NCI-H510A treated with DMSO at 0.1 percent for 48 hours (cell line): Measurements from ENCODE around the gene PAX8.
"Not testable (repeated sequence)": the region's sequence is repeated elsewhere in the genome, so short reads cannot be mapped to it uniquely, and the experiment has no call there.

Source experiments
- DNase-seq: peaks from one replicate; lab custom pipeline; 2025; lab: John Stamatoyannopoulos, UW

Gene PAX8

DNA sequence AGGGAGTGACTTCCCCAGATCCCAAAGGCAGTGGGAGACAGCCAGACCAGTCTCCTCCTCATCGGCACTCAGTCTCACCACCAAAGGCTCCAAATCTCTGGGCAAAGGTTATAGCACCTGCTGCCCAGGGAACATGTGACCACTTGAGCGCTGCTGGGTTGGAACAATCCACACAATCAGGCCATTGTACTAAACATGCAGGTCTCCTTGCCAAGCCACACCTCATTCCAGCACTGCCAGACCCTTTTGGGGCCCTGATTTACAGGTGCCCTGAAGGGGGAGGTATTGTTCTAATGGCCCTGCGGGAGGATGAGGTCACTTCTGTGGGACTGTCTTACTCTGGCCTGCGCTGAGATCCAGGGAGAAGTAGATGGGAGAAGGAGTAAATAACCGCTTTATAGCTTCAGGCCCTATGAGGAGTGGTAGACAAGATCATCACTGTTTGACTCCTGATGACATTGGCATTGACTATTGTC, 10.0 kb upstream of the PAX8 start:
- DNase-seq: peak; percentile 50

DNA sequence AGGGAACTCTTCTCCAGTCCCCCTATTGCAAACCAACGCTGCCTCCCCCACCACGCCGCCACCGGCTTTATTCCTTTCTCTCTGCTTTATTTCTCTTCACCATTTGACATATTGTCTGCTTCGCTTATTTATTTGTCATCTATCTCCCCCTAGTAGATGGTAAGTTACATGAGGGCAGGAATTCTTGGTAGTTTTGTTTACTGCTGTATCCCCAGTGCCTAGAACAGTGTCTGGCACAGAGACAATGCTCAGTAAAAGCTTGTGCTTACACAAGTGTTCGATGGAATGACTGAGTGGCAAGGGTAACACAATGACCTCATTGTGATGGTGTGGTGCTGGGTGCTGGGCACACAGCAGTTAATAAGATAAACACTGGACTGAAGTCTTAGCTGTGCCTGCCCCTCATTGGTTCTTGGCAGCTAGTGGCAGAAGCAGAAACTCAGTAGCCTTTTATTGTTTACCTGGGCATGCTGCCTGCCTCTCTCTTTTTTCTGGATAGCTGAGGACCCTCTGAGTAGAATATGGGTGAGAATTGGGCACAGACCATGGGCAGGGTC, 9.5 kb upstream of the PAX8 start:
- not testable (repeated sequence) for DNase-seq

DNA sequence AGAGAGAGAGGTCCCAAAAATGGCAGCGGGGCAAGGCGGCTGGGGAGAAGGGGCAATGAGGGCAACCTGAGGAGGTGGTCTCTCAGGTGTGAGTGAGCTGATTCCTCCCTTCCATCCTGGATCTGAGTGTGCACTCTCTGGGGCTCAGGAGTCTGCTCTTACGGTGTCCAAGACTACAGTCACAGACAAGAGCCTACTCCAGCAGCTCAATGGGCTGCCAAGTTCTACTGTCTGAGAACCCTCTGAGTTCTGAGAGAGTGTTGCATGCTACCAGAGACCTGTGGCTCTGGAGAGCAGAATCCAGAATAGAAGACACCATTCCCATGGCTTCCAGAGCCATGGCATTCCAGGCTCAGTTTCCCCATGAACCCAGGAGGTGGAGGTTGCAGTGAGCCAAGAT, 7.1 kb upstream of the PAX8 start:
- no peak for DNase-seq

DNA sequence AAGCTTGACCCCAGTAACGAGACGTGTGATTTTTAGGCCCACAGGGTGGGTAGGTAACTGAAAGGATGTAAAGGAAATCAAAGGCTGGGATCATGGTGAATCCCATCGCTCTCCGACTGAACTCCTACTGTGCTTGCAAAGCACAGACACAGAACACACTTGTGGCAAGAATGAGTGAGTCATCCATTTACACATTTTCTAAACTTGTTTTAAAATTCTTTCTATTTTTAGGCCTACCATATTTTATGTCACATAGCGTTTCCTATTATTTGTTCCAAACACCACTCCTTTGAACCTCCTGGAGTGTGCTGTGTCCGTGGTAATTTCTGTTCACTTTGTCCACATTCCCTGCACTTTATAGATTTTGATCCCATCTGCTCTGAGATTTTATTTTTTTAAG, 6.3 kb upstream of the PAX8 start:
- not testable (repeated sequence) for DNase-seq

DNA sequence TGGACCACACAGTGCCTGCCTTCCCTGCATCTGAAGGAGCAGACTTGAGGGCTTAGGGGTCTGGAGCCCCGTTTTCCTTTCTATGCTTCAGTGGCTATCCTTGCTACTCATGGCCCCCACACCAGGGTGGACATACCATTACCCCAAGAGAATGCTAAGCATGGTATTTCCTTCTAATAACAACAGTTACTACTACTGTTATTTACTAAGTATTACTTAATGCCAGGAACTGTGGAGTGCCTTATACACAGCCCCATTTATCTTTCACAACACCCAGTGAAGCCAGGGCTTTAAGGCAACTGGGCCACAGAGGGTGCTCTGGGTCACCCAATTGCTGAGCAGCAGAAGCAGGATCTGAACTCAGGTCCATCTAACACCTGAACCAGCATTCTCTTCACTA, 5.8 kb upstream of the PAX8 start:
- DNase-seq: no peak

DNA sequence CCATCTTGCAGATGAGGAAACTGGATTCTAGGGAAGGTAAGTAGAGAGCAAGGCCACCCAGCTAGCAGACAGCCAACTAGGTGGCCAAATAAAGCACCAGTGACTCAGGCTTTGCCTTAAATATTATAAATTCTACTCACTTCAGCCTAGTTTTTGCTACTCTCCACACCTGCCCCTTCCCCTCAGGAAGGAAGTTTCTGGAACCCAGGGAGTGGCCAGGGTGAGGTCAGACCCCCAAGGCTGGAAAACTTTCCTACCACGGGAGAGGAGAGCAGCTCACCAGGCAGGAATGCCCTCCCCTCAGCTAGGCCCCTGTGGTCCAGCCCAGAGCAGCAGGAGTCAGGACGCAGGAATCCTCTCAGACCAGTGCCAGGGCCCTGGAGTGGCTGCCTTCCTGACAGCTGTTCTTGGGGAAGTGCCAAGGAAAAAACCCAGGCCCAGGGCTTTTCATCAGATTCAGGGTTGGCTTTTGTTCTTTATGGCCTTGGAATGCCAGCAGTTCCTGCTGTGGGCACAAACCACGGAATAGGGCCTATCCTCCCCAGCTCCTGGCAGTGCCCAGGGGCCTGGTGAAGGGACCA, 5.1 kb upstream of the PAX8 start:
- no peak for DNase-seq

DNA sequence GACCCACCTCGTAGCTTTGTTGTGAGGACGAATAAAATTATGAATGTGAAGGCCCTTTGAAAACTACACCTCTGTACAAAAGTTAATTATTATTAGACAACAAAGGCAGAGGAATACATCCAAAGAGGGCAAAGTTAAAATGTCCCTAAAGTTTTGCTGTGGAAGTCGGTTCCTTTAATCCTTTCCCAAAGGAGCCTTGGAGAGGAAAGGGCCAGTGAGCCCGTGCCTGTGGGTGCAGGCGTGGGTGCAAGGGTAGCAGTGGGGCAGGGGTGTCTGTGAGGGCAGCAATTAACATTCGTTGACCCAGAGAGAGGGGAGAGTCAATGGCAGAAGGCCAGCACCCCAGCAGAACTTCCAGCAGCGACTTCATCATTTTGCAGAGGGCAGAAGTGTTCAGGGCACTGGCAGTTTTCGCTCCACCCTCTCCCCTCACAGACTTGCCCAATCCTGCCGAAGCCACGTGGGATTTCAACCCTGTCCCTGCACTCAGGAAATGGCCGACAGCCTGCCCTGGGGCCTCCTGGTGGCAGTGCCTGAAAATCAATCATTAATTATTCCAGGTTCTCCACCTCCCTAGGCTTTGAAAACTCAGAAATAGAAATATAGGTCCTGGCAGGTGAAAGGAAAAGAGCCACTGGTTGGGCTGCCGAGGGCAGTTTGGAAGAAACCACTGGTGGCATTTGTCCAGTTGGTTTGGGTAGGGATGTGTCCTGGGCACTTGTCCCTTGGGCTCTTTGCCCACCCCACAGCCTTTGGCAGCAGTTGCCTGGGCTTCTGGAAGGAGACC, 4.2 kb upstream of the PAX8 start:
- no peak for DNase-seq

DNA sequence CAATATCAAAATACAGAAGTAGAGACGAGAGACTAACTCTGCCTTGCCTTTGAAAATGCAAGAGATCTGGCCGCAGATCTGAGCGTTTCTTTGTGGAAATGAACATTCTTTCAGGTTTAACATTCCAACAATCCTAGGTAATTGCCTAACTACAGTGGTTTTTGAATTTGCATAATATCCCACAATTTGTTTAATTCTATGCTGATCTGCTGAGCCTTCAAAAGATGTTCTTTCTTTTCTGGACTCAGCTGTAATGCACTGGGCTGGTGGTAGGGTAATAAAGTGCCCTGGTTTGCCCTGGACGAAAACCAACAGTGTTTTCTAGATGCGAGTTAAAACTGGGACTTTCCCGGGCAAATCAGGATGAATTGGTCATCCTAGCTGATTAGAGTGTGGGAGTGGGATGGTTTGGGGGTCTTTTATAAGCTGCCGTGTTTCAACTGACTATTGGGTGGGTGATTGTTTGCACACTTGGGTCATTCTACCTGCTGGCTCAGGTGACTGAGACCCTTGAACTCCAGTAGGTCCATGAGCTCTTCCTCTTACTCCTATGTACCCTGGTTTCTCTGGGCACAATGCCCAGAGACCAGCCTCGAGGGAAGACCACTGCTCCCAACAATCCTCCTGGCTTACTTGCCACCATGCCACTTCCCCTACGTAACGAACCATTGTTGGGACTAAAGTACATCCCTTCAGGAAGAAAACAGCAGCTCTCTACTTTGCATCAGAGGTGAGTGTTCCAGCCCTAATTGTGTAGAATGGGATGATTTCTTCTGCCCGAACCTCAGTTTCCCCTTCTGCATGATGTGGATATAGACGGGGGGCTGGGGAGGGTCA, 3.4 kb upstream of the PAX8 start:
- DNase-seq: no peak

DNA sequence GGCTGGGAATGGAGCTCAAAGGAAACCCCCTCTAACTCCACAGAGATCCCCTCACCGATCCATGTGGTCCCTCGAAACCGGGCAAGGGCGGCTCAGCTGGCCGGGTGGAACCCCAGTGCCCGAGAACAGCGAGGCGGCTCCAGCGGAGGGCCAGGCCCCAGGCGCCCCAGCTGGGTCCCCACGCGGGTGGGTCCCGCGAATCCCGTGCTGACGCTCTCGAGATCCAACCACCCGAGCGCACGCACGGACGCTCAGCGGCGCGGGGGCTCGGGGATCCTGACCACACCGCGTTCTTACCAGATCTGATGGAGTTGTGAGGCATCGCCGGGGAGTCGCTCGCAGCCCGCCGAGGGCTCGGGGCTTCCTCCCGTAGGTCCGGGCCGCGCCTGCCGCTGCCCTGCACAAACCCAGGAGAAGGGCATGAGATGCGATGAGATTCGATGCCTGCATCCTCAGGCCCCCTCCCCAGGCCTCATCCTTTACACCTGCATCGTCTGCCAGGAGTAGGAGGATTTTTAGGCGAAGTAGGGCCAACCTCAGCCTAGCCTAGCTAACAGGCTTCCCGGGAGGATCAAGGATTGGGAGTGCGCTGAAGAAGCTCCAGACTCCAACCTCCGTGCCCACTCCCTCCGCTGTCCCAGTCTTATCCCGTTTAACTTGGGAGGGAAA, 514 bp downstream of the PAX8 start:
- no peak for DNase-seq

DNA sequence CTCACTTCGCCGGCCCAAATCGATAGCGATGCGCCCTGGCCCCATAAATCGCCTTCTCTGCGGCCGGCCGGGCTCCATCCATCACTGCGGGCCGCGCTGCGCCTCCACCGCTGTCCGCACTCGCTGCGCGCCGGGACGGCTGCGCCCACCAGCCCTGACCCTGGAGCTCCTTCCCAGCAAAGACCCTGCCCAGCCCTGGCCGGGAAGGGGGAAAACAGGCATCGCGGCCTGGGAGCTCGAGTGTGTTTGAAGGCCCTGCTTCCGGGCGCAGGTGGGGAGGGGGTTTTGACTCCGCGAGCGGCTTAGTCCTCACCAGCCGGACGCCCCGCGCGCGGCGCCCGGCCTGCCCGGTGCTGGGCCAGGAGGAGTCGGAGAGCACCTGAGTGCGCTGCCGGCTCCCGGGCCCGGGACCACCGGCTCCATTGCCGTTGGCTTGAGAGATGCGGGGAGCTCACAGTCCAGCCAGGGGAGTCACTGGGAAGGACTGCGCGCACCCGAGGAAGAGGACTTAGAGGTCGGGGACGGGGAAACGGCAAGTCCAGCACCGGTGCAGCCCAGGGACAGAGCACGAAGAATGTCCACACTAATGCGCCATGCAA, 1.1 kb downstream of the PAX8 start:
- DNase-seq: no peak

DNA sequence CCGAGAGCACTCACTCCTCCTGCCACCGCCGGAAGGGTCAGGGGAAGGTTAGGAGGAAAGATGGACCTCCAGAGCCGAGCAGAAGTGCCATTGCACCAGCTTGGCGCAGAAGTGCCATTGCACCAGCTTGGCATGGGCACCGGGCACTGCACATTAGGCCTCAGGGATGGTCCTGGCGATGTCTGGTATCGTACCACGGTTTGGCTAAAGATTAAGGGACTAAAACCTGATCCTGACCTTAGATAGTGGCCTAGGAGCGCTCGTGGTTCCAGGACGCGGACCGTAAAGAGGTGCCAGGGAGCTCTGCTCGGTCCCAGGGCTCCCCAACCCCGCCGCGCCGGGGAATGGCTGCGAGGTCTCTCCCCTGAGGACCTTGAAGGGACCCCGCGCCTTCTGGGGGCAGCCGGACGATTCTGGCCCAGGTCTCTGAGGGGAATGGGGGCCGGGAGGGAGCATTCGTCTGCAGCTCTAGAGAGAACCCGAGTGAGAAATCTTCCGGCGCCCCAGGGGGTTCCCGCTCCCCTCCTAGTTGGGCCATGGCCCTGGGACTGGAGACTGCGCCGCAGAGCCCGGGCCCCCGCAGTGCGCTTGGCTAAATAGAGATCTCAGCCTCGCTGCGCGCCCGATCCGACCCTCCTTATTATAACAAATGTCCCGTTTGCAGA, 1.8 kb downstream of the PAX8 start:
- no peak for DNase-seq

DNA sequence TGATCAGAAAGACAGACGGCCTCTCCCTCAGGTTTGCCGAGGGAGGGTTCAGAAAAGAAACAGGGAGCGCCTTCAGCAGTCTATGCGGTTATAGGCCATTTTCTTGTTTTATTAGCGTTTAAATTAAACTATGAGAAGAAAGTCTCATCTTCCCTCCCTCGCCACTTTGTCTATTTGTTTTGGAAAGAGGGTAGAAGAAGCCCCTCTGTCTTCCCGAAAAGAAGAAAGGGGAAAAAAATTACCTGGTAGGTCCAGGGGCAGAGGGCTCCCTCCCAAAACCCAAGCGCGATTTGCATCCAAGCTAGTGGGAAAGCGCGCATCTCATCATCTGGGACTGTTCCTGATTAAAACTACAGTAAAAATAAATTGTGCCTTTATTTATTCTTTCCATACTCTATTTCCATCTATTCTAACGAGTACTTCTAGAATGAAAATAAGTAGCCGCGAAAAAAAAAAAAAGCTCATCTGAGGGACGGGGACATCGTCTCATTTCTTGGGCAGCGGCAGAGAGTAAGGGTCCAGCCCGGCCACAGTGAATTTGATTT, 2.4 kb downstream of the PAX8 start:
- no peak for DNase-seq

DNA sequence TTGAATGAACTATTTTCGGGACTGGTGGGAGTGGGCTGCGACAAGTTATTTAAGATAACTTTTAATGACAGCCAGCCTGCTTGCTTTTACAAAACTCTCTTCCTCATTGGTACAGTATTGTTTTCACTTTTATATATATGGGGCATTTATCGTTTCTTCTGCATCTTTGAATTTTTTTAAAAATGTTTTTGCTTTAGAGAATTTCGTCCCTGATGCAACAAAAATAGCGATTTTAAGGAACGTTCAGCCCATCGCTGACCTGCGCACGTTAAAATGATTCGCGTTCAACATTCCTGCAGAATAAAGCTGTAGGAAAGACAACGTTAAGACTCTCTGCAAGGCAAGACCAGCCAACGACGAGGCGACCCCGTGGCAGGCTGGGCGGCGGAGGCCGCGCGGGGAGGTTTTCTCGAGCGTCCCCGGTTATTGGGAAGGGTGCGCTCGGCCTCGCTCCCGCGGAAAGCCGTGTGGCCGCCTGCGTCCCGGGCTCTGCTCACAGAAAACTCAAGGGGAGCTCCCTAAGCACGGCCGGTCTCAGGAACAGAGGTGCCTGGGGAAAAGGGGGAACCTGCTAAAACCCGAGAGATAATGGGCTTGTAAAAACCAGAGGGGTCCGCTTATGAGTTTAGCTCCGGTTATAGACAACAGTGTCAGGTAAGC, 3.0 kb downstream of the PAX8 start:
- DNase-seq: no peak

DNA sequence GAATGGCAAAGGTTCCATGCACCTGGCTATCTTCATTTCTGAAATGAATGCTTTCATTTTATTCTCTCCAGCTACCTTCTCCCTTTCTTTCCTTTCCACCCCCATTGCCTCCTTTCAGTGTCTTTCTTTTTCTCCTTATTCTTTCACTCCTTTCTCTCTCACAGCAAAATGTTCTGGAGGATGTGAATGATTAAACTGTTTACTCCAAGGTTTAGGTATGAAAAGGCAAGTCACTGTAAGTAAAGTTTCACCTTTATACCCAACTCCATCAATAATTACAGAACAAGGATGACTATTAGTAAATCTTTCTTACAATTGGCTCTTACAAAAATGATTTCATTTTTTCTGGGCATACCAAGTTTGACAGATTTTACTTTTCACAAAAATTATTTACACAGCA, 4.3 kb downstream of the PAX8 start:
- no peak for DNase-seq

DNA sequence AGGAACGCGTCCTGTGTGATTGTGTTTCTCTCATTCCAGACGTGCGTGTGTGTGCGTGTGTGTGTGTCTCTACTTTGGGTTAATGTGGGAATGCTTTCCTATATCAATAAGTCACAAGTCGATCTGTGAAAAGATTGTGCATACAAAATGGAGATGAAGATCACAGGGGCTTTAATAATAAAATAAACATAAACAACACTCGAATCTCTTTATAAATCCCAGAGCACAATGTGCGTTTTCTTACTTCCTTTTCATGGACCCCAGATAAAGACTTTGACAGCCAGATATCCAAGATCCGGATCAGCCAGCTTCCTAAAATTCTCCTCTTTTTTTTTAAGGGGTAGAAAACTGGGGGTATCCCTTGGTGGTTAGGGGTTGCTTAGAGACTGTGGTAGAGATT, 4.7 kb downstream of the PAX8 start:
- no peak for DNase-seq

DNA sequence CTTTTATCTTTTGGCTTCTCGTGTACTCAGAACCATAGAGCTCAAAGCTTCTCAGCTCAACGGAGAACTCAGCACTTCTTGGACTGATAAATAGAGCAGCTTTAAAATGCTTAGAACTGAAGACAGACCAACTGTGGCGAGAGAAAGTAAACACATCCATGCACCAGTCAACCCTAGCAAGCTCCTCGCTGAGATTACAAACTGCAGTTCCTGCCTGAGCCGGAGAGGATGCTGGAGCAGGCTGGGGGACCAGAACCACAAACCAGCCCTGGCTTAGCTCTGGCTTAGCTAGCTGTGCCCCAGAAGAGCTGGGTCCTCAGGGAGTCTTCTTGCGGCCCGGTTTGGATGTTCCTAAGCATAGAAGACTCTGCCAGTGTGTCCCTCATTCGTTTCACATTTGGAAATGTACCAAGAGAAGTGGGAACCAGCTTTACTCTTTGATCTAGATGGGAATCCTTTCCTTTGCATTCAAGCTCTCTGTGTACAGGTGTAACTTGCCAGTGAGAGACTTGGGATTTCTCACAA, 5.6 kb downstream of the PAX8 start:
- DNase-seq: no peak

DNA sequence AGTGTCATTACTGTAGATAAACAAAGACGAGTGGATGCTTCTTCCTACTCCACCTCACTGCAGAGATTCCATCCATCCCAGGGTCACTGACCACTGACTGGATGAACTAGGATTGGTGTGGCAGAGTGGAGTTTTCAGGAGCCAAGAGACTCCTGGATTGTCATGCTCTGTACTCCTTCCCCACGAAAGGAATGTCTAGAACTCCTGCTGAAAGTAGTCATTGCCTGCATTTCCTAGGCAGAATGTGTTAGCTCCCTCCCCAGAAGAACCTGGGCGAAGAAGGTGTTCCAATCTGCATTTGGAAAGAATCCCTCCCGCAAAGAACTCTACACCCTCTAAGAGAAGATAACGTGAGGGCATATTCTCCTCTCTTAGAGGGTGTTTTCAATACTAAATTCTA, 6.2 kb downstream of the PAX8 start:
- no peak for DNase-seq

DNA sequence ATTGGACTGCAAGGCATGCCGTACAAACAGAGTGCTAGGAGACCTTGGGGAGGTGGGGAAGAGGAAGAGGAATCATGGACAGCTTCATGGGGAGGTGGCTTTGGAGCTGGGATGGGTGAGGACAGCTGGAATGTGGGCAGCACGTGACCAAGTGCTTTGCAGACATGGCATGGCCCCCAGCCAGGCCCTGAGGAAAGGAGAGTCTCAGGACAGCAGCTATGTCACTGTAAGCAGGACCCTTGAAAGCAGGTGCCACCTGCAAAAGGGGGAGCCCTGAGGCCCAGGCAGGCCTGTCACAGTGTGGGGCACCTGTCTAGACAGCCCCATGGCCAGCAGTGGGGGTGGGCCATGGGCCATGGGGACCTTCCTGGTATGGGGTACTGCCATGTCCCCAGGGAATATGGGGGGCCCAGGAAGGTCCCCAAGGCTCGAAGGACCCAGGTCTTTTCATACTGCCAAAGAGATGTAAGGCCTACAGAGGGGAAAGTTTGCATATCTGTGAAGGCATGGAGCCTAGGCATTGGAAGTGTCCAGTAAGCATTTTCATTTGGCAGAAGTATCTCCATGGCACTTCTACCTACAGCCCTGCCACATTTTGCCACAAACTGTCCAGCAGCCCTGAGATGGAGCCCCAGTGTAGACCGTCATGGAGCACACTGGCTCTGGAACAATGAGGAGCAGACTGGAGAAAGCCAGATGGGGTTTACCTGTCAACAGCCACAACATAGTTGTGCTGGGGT, 9.9 kb downstream of the PAX8 start:
- no peak for DNase-seq

DNA sequence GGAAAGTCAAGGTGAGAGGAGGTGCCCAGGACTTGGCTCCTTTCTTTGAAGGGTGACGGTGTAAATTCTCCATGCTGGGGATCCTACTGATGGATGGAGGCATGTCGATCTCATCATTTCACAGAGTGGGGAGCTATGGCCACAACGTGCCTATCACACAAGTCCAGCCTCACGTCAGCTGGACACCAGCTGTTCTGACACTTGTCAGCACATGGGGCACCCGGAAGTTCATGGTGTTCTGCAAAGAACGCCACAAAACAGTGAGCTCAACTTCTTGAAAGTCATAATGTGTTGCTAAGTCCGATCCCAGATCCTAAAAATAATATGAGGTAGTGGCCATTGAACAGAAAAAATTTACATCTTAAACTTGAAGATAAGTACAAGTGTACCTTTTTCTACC, 12.3 kb downstream of the PAX8 start:
- DNase-seq: no peak
